Thyroid gland (tissue), 4 donors: Measurements from ENCODE around the gene CEP250. TPM values are rescaled to one million over a fixed set of nuclear protein-coding genes. Genes with fewer than 3 reads are reported as not detected.

Experiments used
- DNase-seq, 2 donors: peaks; one replicate each; pipeline ENCODE4 v3.0.0-alpha.2; 2019
- H3K27ac ChIP-seq, 3 donors: fragments of 200-600 bp; sonication (generic); 1 replicate in 2 of 3; 2 replicates in 1 of 3; pipeline ENCODE4 v1.5.1; 2016 to 2019; ENCODE audit warnings: mild to moderate bottlenecking in 1 of 3, moderate library complexity in 1 of 3
- H3K27me3 ChIP-seq: fragments of 200-600 bp; sonication (generic); one replicate; pipeline ENCODE4 v1.5.1; 2019
- H3K36me3 ChIP-seq, 2 donors: fragments of 200-600 bp; sonication (generic); one replicate each; pipeline ENCODE4 v1.5.1; 2016 to 2019
- H3K4me1 ChIP-seq, 2 donors: fragments of 200-600 bp; sonication (generic); one replicate each; pipeline ENCODE4 v1.5.1; 2017 to 2019
- H3K4me3 ChIP-seq, 3 donors: fragments of 200-600 bp; sonication (generic); replicated peaks in 1 of 3; 1 replicate in 2 of 3; 2 replicates in 1 of 3; pipeline ENCODE4 v1.5.1; 2016; ENCODE audit warnings: mild to moderate bottlenecking in 1 of 3
- H3K9me3 ChIP-seq: fragments of 200-600 bp; sonication (generic); one replicate; pipeline ENCODE4 v1.5.1; 2017
- POLR2A ChIP-seq, 2 donors: fragments of 450-650 bp; IDR thresholded peaks; one replicate each; pipeline ENCODE4 v1.6.1; 2017; ENCODE audit warnings: antibody characterized with exemption in 2 of 2, mild to moderate bottlenecking in 2 of 2, moderate library complexity in 1 of 2
- WGBS, 2 donors: methylation state at CpG; one replicate each; pipeline ENCODE4 v1.1.5; 2017; 5-methylcytosine and 5-hydroxymethylcytosine counted together
- intact Hi-C: fragments of 100-400 bp; cut with DNase I; formaldehyde crosslinking; loops from one replicate; pipeline ENCODE4 v1.15.1; 2023
- total RNA-seq, 4 donors: library from RNA; depleted of rRNA; stranded (reverse); fragments of >200 nt; gene quantifications; one replicate each; pipeline ENCODE4 v1.2.3, GENCODE V29; 2016
- TF ChIP-seq, protein P1 (sequence below), 6 experiments: fragments of 200-600 bp in 3 of 6; fragments of 450-650 bp in 3 of 6; sonication (generic) in 3 of 6; IDR thresholded peaks; one replicate each; pipeline ENCODE4 v1.5.1; 2016 to 2019; ENCODE audit warnings: antibody characterized with exemption in 6 of 6, mild to moderate bottlenecking in 2 of 6, inconsistent platforms in 1 of 6, moderate library complexity in 1 of 6

The CEP250 gene
- total RNA-seq, 4 donors from 2014 or later: 17.5 to 198 (median 34.8) TPM

DNA sequence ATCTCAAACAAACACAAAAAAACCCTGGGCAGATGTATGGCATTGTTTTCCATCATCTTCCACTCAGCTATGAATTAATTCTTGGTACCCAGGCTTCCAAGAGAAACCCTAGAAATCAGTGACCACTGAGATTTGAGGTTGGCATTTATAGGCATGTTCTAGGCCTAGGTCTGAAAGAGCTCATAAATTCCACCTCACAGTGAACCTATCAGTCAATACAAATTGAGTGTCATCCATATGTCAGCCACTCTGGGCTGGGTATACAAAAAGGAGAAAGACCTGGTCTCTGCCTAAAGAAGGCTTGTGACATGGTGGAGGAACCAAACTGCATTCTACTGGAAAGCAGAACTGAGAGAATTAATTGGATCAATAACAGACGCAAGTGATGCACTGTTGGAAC, 43.9 kb downstream of the CEP250 start:
- H3K4me1 ChIP-seq: no peaks in the 10 kb centered on the region
- intact Hi-C loops: no loop called here
- H3K36me3 ChIP-seq: peaks cover 45 to 68% of the 10 kb centered on the region in 2 donors
- H3K4me3 ChIP-seq: no peak overlapping the region
- no peaks in the 10 kb centered on the region for H3K9me3 ChIP-seq
- no peaks in the 10 kb centered on the region for H3K27me3 ChIP-seq
- no peak overlapping the region for H3K27ac ChIP-seq
- TF ChIP-seq, protein P1, sequence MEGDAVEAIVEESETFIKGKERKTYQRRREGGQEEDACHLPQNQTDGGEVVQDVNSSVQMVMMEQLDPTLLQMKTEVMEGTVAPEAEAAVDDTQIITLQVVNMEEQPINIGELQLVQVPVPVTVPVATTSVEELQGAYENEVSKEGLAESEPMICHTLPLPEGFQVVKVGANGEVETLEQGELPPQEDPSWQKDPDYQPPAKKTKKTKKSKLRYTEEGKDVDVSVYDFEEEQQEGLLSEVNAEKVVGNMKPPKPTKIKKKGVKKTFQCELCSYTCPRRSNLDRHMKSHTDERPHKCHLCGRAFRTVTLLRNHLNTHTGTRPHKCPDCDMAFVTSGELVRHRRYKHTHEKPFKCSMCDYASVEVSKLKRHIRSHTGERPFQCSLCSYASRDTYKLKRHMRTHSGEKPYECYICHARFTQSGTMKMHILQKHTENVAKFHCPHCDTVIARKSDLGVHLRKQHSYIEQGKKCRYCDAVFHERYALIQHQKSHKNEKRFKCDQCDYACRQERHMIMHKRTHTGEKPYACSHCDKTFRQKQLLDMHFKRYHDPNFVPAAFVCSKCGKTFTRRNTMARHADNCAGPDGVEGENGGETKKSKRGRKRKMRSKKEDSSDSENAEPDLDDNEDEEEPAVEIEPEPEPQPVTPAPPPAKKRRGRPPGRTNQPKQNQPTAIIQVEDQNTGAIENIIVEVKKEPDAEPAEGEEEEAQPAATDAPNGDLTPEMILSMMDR (IDR thresholded peaks at IDR 0.05): no peak
- no peak for TF ChIP-seq POLR2A (IDR thresholded peaks at IDR 0.05)
- DNase-seq: no peak
- 91 to 97% methylated on average over 1 of the region's 1 CpG for WGBS, 2 donors

DNA sequence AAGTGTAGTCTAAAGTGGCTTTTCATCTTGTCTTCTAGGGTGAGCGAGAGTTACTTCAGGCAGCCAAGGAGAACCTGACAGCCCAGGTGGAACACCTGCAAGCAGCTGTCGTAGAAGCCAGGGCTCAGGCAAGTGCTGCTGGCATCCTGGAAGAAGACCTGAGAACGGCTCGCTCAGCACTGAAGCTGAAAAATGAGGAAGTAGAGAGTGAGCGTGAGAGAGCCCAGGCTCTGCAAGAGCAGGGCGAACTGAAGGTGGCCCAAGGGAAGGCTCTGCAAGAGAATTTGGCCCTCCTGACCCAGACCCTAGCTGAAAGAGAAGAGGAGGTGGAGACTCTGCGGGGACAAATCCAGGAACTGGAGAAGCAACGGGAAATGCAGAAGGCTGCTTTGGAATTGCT, 47.0 kb downstream of the CEP250 start:
- WGBS, 2 donors: 87 to 92% methylated on average over 8 of the region's 8 CpGs
- H3K4me3 ChIP-seq: no peak overlapping the region
- no peaks in the 10 kb centered on the region for H3K9me3 ChIP-seq
- TF ChIP-seq, protein P1 (IDR thresholded peaks at IDR 0.05): no peak
- intact Hi-C loops: no loop called here
- H3K27ac ChIP-seq: no peak overlapping the region
- H3K36me3 ChIP-seq: peaks cover 36 to 46% of the 10 kb centered on the region in 2 donors
- H3K4me1 ChIP-seq: no peaks in the 10 kb centered on the region
- no peaks in the 10 kb centered on the region for H3K27me3 ChIP-seq
- no peak for DNase-seq

DNA sequence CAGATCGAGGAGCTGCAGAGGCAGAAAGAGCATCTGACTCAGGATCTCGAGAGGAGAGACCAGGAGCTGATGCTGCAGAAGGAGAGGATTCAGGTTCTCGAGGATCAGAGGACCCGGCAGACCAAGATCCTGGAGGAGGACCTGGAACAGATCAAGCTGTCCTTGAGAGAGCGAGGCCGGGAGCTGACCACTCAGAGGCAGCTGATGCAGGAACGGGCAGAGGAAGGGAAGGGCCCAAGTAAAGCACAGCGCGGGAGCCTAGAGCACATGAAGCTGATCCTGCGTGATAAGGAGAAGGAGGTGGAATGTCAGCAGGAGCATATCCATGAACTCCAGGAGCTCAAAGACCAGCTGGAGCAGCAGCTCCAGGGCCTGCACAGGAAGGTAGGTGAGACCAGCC, 47.9 kb downstream of the CEP250 start:
- Histone ChIP-seq H3K27ac (no peak overlapping the region), H3K9me3 (no peaks in the 10 kb centered on the region), H3K4me1 (no peaks in the 10 kb centered on the region), H3K4me3 (no peak overlapping the region), H3K36me3 (peaks cover 30 to 44% of the 10 kb centered on the region in 2 donors), H3K27me3 (no peaks in the 10 kb centered on the region)
- DNase-seq: no peak
- intact Hi-C loops: no loop called here
- TF ChIP-seq POLR2A (IDR thresholded peaks at IDR 0.05): no peak
- TF ChIP-seq, protein P1 (IDR thresholded peaks at IDR 0.05): no peak
- 95 to 97% methylated on average over 10 of the region's 10 CpGs for WGBS, 2 donors

DNA sequence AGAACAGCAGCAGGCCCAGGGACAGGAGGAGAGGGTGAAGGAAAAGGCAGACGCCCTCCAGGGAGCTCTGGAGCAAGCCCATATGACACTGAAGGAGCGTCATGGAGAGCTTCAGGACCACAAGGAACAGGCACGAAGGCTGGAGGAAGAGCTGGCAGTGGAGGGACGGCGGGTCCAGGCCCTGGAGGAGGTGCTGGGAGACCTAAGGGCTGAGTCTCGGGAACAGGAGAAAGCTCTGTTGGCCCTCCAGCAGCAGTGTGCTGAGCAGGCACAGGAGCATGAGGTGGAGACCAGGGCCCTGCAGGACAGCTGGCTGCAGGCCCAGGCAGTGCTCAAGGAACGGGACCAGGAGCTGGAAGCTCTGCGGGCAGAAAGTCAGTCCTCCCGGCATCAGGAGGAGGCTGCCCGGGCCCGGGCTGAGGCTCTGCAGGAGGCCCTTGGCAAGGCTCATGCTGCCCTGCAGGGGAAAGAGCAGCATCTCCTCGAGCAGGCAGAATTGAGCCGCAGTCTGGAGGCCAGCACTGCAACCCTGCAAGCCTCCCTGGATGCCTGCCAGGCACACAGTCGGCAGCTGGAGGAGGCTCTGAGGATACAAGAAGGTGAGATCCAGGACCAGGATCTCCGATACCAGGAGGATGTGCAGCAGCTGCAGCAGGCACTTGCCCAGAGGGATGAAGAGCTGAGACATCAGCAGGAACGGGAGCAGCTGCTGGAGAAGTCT, 48.6 kb downstream of the CEP250 start:
- Histone ChIP-seq H3K9me3 (no peaks in the 10 kb centered on the region), H3K4me1 (no peaks in the 10 kb centered on the region), H3K4me3 (no peak overlapping the region), H3K27me3 (no peaks in the 10 kb centered on the region), H3K27ac (no peak overlapping the region), H3K36me3 (peaks cover 36 to 43% of the 10 kb centered on the region in 2 donors)
- 84% methylated on average over 13 to 16 of the region's 16 CpGs for WGBS, 2 donors
- DNase-seq: no peak
- intact Hi-C loops: no loop called here
- no peak for TF ChIP-seq POLR2A (IDR thresholded peaks at IDR 0.05)
- TF ChIP-seq, protein P1 (IDR thresholded peaks at IDR 0.05): no peak

DNA sequence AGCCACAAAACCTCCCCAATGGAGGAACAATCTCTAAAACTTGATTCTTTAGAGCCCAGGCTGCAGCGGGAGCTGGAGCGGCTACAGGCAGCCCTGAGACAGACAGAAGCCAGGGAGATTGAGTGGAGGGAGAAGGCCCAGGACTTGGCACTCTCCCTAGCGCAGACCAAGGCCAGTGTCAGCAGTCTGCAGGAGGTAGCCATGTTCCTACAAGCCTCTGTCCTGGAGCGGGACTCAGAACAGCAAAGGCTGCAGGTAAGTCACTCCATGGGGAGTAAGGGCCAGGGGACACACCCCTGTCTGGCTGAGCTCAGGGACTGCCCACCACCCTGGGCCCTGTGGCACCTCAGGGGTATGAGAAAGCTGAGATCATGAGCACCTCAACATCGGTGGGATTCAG, 49.4 kb downstream of the CEP250 start:
- Histone ChIP-seq H3K9me3 (no peaks in the 10 kb centered on the region), H3K36me3 (peaks cover 36 to 41% of the 10 kb centered on the region in 2 donors), H3K27me3 (no peaks in the 10 kb centered on the region), H3K27ac (no peak overlapping the region), H3K4me1 (no peaks in the 10 kb centered on the region), H3K4me3 (no peak overlapping the region)
- WGBS, 2 donors: 98 to 100% methylated on average over 5 of the region's 5 CpGs
- intact Hi-C loops: no loop called here
- no peak for TF ChIP-seq POLR2A (IDR thresholded peaks at IDR 0.05)
- TF ChIP-seq, protein P1 (IDR thresholded peaks at IDR 0.05): no peak
- no peak for DNase-seq
